ENCODE results near the gene MAGI1.
"Not testable (repeated sequence)": the region's sequence is repeated elsewhere in the genome, so short reads cannot be mapped to it uniquely, and the experiment has no call there.

The MAGI1 gene

DNA sequence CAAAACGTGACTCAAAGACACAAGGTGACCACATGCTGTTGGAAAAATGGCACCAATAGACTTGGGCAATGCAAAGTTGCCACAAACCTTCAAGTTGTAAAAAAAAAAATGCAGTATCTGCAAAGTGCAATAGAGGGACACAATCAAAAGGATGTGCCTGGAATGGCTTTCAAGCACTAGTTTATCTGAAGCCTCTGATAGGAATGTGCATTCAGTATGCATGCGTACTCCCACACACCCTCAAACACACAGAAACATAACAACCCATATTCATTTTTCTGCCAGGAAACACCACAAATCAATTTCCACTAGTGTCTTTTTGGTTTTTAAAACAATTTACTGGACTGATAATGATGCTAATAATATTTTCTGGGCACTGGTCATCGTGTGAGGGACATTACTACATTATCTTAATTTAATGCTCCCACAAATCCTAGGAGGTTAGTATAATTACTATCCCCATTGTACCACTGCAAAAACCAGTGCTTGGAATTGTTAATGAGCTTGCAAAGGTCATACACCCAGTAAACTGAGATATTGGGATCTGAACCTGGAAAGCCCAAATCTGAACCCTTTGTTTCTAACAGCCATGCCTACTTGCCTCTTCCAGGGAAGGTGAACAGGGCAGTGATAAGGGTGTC, 298.7 kb downstream of the MAGI1 start:
- no peak for DNase-seq

DNA sequence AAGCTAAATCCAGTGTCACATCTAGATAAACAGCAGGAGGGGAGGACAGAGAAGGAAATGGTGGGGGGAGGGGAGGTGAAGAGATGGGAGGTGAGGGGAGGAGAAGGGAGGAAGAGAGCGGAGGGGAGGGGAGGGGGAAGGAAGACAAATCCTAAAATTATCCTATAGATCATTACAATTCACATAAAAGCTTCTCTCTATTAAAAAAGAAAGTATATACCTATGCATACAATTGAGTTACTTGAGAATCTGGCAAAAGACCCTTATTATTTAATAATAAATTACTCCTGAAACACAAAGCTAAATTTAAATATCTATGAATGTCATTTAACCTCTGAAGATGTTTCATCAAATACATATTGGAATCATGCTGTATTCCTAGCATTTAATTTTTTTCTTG, 303.9 kb downstream of the MAGI1 start:
- no peak for DNase-seq

DNA sequence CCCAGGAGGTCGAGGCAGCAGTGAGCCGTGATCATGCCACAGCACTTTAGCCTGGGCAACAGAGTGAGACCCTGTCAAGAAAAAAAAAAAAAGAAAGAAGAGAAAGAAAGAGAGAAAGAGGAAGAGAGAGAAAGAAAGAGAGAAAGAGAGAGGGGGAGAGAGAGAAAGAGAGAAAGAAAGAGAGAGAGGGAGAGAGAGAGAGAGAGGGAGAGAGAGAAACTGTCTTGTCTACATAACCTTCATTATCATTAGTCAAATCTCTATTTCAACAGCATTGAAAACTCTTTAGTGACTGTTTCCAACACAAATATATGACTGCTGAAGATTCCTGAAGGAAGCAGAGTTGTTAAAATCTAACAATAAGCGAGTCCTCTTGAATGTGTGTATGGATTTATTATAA, 304.3 kb downstream of the MAGI1 start:
- DNase-seq, result no peak

DNA sequence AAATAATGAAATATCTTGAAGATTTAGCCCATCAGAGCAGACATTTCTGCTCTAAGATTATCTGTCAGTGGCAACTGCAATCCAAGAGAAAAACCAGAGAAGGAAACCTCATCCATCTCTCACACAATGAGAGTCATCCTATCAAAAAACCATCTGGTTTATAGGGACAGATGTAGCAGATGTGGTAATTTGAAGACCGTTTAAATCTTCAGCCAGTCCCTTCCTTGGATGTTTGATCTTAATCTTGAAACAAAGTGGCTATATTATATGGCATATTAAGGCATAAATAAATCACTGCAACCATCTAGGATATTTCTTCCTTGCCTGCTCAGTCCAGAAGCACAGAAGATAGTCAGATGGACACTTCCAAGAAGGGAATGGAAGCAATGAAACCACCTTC, 305.3 kb downstream of the MAGI1 start:
- no peak for DNase-seq

DNA sequence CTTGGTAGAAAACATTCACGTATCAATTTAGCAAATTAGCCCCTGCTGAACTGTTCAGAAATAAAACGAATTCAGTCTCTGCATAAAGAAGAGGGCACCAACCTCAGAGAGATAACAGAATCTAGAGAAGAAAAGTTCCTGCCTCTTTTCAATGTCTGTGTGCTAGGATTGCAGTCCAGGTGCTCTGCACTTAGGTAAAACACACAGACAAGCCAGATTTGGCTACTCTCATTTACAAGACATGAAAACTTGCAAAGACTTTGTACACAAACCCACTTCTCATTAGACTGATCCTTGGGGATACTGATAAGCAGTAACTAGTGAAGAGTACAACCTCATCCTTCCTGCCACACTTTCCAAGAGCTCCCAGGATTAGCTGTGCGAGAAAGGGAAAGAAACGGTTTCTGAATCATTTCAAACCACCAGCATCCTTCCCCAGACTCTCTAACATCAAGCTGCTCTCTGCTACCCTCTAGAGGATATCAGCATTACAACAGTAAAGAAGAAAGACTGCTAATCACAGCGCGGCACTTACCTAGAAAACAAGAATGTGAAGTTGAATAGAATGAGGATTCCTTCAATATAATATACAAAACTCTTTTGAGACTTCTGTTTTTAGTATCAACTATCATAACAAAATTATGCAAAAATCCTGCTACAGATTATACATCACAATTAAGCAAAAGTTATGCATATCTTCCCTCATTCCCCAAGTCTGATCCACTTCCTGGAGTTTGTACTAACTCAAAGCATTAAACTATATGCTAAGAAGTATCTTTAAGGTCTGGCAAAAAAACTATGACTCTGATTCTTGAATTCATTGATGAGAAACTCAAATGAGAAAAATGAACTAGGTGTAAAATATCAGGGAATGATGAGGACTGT, 306.4 kb downstream of the MAGI1 start:
- peak in 1 of 2 donors; percentile 83 for DNase-seq

DNA sequence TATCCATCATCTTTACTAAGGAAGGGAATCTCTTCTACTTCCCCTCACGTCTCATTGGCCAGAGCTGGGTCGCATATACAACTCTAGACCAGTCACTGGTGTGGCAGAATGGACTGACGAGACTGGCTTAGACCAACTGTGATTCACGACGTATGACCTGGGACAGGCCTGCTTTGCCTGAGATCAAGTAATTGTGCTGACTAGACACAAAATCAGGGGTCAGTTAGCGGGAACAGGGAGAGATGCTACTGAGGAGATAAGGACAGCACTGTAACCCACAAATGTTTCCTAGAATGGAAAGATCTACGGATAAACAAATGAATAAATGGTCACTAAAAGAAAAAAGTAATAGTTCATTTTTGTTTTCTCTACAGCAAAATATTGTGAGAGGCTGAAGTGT, 308.3 kb downstream of the MAGI1 start:
- DNase-seq, result no peak

DNA sequence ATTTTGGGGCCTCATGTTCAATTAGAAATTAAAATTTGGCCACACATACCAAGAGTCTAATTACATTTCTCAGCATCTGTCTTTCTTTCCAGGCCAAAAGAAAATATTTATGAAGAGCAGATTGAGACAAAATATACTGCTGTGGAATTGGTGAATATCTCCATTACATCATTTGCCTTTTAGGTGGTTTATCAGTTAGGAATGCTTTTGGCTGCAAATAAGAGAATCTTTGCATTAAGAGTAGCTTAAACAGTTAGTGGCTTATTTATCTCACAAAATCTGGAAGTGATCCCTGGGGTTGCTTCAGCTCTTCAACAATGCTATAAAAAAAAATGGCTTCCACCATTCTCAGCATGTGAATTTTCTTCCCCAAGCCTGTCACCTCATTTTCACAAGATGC, 308.7 kb downstream of the MAGI1 start:
- DNase-seq, result no peak

DNA sequence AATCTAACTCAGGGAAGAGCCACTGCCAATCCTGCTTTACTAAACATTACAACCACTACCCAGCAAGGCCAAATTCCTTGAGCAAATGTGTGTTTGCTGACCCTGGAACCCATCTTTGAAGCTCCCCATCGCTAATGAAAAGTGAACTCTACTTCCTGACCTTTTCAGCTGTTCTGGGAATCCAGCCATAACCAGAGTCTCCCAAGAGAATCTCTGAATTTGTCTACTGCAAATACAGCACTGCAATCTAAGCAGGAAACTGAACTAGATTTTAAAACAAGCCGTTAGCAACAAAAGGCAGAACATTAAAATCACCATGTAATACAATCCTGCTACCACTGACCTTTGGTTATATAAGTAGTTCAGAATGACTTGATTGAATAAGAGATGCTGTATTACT, 309.2 kb downstream of the MAGI1 start:
- DNase-seq, result no peak

DNA sequence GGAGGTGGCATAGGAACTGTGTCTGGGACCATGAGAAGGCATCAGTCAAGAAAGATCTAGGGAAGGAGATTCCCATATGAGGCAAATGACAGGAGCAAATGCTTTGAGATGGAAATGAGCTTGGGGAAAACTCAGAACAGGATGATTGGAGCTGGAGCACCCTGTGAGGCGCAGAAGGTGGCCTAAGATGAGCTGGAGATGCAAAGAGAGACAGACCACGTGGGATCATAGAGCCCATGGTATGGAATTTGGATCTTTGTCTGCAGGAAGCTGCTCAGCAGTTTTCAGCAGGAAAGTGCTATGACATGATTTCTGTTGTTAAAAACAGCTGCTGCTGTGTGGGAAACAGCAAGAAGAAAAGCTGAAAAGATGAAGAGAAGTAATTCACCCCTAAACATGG, 310.6 kb downstream of the MAGI1 start:
- no peak for DNase-seq

DNA sequence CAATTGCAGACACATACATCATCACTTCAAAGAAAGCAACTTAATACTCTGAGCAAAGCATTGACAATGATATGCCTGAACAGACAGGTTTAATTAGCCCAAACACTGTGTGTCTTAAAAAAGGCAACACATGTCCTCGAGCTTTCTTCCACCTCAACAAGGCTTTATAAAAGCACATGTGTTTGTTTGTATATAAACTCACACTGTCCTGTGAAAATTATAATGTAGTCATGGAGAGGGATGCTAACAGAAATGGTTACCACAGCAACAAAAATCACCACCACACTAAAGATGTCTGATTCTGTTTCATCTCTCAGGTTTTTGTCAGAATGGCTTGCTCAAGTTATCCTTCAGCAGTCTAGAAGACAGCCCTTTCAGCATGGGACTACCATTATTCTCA, 314.7 kb downstream of the MAGI1 start:
- DNase-seq, result no peak

DNA sequence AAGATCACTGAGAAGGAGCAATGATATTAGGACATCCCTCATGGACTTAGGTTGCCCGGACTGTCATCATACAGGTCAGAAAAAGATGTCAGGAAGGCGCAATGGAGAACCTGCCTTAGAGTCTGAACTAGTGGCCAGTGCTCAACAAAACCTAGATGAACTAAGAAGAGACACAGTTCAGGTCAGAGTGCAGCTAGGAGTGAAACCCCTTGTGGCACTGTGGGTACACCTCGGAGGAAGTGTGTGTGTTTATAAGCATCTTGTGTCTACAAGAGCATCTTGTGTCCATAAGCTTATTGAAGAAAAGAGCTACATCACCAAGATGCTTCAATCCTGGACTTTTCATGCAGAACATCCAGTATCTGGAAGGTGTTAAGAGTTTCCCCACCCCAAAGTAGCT, 315.7 kb downstream of the MAGI1 start:
- DNase-seq, result no peak

DNA sequence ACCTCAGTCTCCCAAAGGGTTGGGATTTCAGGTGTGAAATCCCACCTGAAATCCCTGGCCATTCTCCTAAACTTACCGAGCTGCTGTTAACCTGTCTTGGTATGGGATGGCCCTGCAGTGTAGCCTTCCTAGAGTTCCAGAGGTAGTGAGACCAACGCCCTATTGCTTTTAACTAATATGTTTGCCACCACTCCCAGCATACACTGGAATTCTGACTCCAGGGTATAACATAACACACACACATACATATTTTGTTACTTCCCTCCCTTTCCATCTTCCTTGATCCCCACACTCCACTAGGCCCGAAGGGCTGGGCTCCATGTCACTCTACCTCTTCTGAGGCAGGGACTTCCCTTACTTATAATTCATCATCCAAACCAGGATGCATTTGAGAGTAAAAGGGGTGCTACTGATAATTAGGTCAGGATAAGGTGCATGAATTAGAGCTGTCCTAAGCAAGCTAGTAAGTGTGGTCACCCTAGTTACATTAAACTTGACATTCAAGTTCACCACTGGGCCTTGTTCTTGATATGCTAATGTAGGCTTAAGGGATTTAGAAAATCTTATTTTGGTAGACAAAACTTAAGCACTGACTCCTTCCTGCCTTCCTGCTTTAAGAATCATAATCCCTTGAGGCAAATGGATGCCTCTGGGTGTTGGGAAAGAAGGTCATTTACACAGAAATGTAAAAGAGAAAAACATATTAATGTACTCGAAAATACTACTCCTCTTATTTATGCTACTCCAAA, 317.6 kb downstream of the MAGI1 start:
- no peak for DNase-seq

DNA sequence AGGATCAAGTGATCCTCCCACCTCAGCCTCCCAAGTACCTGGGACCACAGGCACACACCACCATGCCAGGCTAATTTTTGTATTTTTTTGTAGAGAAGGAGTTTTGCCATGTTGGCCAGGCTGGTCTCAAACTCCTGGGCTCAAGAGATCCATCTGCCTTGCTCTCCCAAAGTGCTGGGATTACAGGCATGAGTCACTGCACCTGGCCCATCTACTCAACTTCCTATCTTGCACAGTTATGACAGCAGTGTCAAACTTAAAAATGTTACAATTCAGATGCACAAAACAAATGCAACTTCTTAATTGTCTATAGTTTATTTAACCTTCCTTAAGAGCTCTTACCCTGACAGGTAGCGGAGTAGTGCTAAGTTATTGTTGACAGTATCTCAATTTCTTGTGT, 319.1 kb downstream of the MAGI1 start:
- not testable (repeated sequence) for DNase-seq

DNA sequence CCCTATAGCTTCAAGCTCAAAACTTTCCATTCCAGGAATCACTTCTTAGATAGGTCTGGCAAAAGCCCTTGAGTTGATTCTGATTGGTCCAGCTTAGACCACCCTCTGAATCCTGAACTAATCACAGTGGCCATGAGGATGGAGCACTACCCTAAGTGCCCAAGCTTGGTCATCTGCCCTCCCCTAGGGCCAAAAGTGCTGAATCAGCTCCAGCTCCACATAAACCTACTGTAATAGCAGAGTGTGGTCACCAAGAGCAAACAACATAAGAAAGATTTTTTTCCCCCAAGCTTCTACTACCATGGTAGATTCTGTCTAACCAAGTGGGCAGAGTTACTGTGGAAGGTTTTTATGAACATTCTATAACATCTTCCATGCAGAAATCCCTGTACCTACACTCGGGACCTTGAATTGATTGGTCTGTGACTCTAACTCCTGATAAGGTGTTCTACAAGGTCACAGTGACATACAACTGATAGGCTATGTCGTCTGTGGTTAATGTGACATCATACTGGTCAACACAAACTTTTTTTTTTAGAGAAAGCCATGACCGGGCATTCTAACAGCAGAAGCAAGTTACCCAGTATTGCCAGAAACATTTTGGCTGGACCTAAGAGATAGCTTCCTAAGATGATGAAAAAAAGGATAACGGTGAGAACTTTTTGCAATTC, 320.9 kb downstream of the MAGI1 start:
- DNase-seq, result no peak

DNA sequence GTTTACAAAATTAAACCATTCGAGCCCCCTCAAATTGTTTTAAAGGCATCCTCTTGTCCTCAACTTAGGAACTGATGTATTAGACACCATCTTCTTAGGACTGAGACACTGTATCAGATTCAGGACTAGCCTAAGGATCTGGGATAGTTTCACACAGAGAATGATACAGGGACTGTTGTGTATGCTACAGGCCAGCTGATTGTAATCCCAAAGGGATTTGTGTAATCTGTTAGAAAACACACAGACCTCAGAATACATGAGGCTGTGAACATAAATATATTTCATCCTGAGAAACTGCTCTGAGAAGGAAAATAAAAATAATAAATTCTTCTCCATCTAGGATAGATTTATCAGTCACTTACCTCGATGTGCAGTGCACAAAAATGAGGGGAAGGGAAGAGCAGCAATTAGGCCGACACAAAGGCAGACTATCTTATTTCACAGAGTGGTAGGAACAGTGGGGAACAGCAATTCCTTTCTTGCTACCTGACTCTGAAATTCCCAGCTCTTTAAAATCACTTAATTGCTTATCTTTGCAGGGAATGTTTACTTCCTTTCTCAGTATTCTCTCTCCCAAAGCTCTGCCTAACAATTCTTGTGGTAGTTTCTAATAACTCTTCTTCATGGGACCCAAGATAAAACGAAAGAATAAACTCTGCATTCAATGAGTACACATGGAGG, 322.5 kb downstream of the MAGI1 start:
- DNase-seq, result no peak

DNA sequence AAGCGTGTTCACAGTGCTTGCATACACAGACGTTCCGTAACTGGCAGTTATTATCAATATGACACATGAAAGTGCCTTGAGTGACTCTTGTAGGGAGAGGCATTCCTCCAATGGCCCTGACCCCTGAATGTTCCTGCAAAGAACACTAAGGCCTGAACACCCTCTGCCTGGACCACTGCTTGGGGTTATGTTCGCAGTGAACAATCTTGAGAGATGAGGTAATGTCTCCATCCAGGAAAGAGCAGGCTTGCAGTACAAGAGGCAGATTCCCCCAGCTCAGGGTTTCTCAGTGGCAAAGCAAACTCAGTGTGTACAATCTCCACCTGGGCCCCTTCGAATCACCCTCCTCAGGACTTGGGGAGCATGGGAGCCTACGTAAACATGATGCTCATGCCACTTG, 324.6 kb downstream of the MAGI1 start:
- DNase-seq, result no peak

DNA sequence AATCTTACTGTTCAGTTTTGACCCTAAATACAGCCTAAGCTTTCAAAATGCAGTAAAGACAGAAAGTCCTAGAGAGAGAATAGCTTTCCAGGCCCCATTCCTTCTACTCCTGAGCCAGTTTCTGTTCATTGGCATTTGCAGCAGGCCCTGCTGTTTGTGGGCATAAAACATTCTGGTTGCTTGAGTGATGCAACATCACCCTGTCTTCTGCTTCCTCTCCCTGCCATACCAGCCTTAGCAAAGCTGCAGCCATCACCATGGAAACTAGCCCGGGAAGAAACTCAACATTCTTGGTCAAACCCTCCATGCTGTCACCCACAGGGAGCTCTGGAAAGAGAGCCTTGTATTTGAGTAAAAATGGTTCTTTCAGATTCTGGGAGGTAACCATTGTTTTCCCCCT, 325.7 kb downstream of the MAGI1 start:
- peak; percentile 22 to 73 for DNase-seq

DNA sequence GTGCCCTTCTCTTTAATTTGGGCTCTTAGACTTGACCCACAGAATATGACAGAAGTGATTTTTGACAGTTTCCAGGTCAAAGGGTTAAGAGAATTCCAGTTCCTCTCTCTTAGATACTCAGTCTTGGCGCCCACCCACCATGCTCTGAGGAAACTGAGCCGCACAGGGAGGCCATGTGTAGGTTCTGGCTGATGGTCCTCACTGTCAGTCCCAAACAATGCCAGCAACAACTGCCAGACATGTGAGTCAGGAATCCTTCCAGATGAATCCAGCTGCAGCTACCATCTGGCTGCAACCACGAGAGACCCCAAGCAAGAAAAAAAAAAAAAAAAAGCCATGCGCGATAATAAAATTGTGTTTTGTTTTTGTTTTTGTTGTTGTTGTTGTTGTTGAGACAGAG, 326.6 kb downstream of the MAGI1 start:
- no peak for DNase-seq

DNA sequence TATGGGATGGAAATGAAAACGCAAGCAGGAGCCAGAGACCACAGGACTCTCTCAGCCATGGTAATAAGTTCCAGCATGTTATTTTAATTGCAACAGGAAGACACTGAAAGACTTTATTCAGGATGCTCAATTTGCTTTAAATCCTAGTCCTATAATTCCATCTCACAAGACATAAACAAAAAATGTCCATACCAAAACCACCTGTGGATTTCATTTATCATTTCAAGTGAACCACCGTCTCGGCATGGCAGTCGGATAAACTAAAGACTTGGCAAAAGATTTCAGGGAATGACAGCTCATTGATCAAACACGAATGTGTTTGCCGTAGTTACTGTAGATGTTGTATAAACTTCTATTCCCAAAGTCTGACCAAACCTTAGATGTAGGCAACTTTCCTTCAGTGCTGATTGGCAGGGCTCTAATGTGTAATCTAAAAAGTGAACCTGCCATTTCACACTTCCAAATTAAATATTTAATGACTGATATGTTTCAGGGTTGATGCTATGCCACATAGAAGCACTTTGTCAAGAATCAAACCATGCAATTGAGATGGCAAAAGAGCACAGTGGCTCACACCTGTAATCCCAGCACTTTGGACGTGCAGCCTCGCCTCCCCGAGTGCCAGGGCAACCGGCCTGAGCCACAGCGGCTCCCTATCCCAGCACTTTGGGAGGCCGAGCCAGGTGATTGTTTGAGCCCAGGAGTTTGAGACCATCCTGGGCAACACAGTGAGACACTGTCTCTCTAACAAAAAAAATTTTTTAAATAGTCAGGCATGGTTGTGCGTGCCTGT, 331.7 kb downstream of the MAGI1 start:
- no peak for DNase-seq

DNA sequence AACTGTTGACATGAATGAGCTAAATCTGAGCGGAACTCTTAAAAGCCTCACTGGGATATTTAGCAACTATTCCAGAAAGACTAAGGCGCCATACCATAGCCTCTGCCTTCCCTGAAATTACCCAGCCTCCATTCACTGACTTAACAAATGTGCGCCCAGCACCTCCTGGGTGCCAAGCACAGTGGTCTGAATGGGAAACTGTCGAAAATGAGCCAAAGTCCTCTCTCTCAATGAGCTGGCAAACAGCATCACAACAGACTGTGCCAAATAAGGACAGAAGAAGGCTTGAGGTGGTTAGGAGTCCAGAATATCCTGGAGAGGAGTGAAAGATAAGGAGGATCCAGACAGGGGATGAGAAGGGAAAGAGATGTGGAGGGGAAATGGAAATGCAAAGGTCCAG, 332.4 kb downstream of the MAGI1 start:
- DNase-seq, result no peak

DNA sequence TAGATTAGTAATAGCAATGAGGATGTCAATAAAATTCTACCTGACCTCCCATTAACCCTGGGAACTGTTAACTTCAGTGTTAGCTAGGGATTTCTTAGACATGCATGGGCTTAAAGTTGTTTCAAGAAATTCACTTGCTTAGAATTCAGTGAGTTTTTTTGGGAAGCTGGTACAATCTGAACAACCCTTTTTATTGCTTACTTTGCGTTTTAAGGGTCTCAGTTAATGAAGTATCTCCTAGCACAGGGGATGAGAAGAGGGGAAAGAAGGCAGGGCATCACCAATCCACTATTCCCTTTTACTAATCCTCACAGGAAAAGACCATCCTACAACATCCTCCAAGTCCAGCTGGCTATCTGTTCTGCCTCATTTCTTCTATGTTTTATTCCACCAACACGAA, 334.9 kb downstream of the MAGI1 start:
- no peak for DNase-seq

DNA sequence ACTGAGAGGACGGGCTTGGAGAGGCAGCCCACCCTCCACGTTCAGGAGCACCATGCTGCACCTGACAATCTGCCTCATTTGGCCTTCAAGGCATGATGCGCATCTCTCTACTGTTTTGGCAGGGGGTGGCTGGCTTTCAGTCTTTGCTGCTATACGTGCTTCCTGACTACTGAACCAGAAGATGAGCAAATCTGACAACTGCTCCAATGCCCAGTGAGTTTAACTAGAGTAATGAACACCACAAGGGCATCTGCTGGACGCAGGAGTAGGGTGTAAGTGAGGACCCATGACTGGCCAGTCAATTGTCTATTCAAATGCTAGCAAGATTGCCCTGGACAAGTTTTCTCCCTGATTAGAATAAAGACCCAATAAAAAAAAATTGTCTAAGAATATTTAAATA, 335.7 kb downstream of the MAGI1 start:
- DNase-seq, result no peak

Data from hippocampal formation (tissue), 2 donors.